Erythroblast (primary cell): ENCODE data around the gene AIDA.
"Not testable (repeated sequence)": the region's sequence is repeated elsewhere in the genome, so short reads cannot be mapped to it uniquely, and the experiment has no call there.

Experiments used
- DNase-seq, 2 experiments: peaks; one replicate each; lab custom pipeline; 2025; lab: John Stamatoyannopoulos, UW
- GATA1 ChIP-seq: IDR thresholded peaks from 2 replicates; pipeline ENCODE4 v1.6.1; 2011; ENCODE audit warnings: low read depth, mild to moderate bottlenecking, control low read depth, low read length, moderate library complexity
- POLR2A ChIP-seq: IDR thresholded peaks from 2 replicates; pipeline ENCODE4 v1.6.1; 2011; ENCODE audit warnings: mild to moderate bottlenecking, low read length

Gene AIDA, protein sequence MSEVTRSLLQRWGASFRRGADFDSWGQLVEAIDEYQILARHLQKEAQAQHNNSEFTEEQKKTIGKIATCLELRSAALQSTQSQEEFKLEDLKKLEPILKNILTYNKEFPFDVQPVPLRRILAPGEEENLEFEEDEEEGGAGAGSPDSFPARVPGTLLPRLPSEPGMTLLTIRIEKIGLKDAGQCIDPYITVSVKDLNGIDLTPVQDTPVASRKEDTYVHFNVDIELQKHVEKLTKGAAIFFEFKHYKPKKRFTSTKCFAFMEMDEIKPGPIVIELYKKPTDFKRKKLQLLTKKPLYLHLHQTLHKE

GRCh38 chr1:222712253-222713090 lies at the start of gene AIDA, which contains the start of gene BROX:
TSS of gene AIDA (minus strand) at chr1:222712491. CDS start at chr1:222712317, 174 bp downstream.
TSS of gene BROX (plus strand) at chr1:222712564. CDS start at chr1:222715700, 3,136 bp downstream.
- peak; percentile 92 to 96 for DNase-seq
- TF ChIP-seq GATA1 (no peak), POLR2A (no peak)

DNA sequence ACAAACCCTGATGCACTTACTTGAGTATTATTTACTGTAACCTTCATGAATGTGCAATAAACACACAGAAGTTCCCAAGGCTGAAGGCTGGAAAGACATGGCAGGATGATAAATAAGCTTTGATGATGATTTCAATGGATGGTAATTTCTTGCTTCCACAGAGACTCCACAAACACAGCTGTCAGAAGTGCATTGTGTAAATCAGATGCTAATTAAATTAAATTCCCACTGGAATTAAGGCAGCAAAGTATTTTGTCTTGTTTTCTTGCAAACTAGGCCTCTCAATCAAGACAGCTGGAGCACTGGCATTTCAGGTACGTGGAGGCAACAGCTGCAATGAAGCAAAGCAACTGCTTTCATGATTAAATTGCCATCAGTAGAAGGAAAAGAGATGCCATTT lies 48.8 kb upstream of the AIDA start:
- no peak for TF ChIP-seq POLR2A
- TF ChIP-seq GATA1 = no peak
- DNase-seq = no peak

DNA sequence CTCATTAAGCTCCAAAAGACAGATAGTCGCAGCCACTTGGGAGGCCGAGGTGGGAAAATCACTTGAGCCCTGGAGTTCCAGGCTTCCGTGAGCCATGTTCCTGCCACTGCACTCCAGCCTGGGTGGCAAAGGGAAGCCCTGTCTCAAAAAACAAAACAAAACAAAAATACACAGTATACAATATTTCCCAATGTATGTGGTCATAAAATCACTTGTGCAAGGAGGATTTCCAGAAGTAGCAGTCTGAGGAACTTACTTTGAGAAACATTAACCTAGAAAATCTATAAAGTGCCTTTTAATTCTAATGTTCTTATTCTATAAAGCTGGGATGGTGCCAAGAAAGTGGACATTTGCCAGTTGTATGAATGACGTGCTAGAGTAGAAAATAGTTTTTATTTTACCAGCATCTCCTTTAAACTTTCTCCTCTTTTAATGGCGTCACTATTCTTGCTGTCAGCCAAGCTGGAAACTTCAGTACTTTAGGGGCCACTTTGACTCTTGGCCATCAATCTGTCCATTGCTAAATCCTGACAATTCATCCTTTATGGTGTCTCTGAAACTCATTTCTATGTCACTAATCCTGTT lies 47.3 kb upstream of the AIDA start:
- TF ChIP-seq POLR2A (no peak), GATA1 (no peak)
- DNase-seq = no peak

DNA sequence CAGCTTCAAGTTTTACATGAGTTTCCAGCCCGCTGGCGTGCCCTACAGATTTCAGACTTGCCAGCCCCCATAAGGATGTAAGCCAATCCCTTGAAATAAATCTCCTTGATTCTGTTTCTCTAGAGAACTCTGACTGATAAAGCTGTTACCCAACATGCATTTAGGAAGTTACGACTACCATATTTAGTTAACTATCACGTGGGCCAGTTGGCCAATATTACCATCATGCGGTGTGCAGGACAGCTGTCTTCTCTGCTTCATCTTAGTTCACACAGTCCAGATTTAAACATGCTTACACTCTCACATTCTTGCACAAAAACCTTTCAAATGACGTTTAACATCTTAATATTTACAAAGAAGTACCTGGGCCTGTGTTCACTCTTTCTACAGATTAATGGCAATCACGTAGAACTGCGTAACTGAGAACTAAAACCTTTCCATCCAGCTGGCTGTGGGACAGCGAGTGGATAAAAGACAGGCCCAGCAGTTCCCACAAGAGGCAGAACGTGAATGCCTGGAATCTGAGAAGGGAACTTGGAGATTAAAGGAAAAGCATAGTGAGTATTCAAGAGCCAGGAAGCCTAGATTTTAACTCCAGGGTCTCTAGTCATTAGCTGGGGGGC lies 45.5 kb upstream of the AIDA start:
- no peak for TF ChIP-seq POLR2A
- no peak for TF ChIP-seq GATA1
- no peak for DNase-seq

- DNase-seq = no peak
- TF ChIP-seq GATA1 = no peak
- TF ChIP-seq POLR2A = no peak
Measured at GRCh38 chr1:222754366-222755139, 42.3 kb upstream of the AIDA start.

DNA sequence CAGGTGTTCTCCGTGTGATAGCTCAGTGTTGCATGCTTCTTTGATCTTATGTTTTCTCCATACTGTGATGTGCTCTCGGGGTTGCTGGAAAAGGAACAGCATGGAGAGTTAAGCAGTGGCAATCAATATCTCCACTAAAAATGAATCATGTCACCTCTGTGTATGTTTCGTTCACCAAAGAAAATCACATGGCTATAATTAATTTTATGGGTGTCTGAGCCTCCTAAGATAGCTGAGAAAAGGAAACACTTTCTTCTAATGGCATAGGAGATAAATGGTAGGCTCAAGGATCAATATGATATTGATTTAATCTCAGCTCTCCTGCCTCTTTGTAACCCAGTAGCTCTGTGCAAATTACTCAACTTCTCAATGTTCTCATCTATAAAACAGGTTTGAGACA lies 39.0 kb upstream of the AIDA start:
- no peak for DNase-seq
- TF ChIP-seq GATA1 (no peak), POLR2A (no peak)

GRCh38 chr1:222750651-222751050 lies 38.4 kb upstream of the AIDA start:
- DNase-seq = no peak
- TF ChIP-seq GATA1 (no peak), POLR2A (no peak)

GRCh38 chr1:222749927-222750326 lies 37.6 kb upstream of the AIDA start:
- peak in 1 of 2 experiments; percentile 2 for DNase-seq
- TF ChIP-seq GATA1 (no peak), POLR2A (no peak)

GRCh38 chr1:222741630-222742457 lies 29.6 kb upstream of the AIDA start:
- not testable (repeated sequence) for DNase-seq

DNA sequence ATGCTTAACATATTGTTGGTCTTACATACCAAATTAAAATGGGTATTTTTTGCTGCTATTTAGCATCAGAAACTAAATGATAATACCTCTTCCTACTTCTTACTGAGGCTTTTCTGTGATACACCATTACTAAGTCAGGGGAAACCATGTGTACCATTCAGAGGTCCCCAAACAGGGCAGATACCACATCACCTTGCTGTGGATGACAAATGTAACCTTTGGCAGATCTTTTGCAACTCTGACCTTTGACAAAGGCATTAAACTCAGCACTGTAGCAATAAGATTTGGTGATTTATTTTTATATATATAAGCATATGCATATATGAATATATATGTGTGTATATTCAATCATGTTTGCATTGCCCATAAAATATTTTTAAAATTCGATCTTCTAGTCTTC lies 27.6 kb upstream of the AIDA start:
- DNase-seq = no peak
- no peak for TF ChIP-seq GATA1
- TF ChIP-seq POLR2A = no peak

DNA sequence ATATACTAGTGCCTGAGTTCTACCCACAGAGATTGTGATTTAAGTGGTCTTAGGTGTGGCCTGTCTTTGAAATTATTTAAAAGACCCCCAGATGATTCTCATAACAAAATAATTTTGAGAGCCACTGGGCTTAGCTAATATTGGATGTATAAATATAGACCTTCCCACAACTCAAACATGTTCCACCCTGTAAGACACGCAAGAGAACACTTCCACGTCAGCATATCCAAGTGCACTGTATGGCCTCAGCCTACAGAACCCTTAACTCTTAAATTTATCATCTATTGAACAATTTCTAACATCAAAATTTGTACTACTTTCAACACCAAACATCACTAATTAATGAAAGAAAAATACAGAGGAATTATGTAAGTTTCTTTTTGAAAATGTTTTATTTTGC lies 27.2 kb upstream of the AIDA start:
- DNase-seq = no peak
- TF ChIP-seq GATA1 (no peak), POLR2A (no peak)

GRCh38 chr1:222736972-222737371 lies 24.7 kb upstream of the AIDA start, which contains the start of gene FAM177B:
TSS of gene FAM177B (plus strand) at chr1:222737202. CDS start at chr1:222746546, 9,344 bp downstream.
- no peak for DNase-seq
- TF ChIP-seq POLR2A = no peak
- TF ChIP-seq GATA1 = no peak

- no peak for DNase-seq
Measured at GRCh38 chr1:222736470-222736869, 24.2 kb upstream of the AIDA start.

More at GRCh38 chr1:222736470-222736869, 24.2 kb upstream of the AIDA start:
- no peak for TF ChIP-seq GATA1
- TF ChIP-seq POLR2A = no peak
